HepG2 (cell line): ENCODE measurements around the gene MPC1. TPM values are rescaled to one million over a fixed set of nuclear protein-coding genes. Genes with fewer than 3 reads are reported as not detected.

ENCODE experiments used
- ATAC-seq: fragments of 200-7000 bp; cut with Tn5 transposase; 3 replicates; pipeline ENCODE4 v1.9.1; 2020; ENCODE audit warnings: mild to moderate bottlenecking, moderate library complexity
- BruUV-seq: library from RNA; stranded (reverse); fragments of 400-500 nt; replicated peaks from 2 replicates; lab custom pipeline; 2021; lab: Mats Ljungman, UMichigan
- CTCF ChIA-PET: fragments of 300-600 bp; formaldehyde crosslinking; extraction: SDS; loops from one replicate; lab custom pipeline; 2021; ENCODE audit warnings: low total read pairs, inconsistent platforms, low intra/inter-chr PET ratio; lab: Yijun Ruan, JAX
- POLR2A ChIA-PET: fragments of 350-600 bp; sonication (Branson Sonifier 250); formaldehyde crosslinking; loops from one replicate; lab custom pipeline; 2020; ENCODE audit warnings: antibody characterized with exemption, inconsistent platforms; lab: Yijun Ruan, JAX
- DNase-seq: peaks from one replicate; pipeline ENCODE4 v3.0.0-alpha.2; 2015; ENCODE audit warnings: low spot score
- FAIRE-seq: peaks from 3 replicates; lab custom pipeline; 2011; peaks lifted over from hg19 to GRCh38; lab: Jason Lieb, UNC
- H2AFZ ChIP-seq: one replicate; pipeline ENCODE4 v1.6.1; 2011; ENCODE audit warnings: low read length, inconsistent platforms
- H3K27ac ChIP-seq: fragments of 300-600 bp; 3 replicates; pipeline ENCODE4 v1.8.0; 2011; ENCODE audit warnings: mixed run types, mild to moderate bottlenecking, mixed read lengths, low read length, inconsistent platforms; ENCODE audit not compliant: insufficient read depth; ENCODE audit errors: extremely low read length
- H3K27me3 ChIP-seq, 2 experiments: fragments of 200-600 bp in 1 of 2; 2 replicates in 1 of 2; 3 replicates in 1 of 2; pipeline versions ENCODE4 v1.6.0 to v1.8.0; 2011; ENCODE audit warnings: low read length in 2 of 2, mild to moderate bottlenecking in 2 of 2, moderate library complexity in 2 of 2, inconsistent platforms in 1 of 2; ENCODE audit not compliant: insufficient read depth in 2 of 2, control insufficient read depth in 1 of 2
- H3K36me3 ChIP-seq, 2 experiments: fragments of 200-600 bp in 1 of 2; replicated peaks in 1 of 2; 2 replicates in 1 of 2; 3 replicates in 1 of 2; pipeline versions ENCODE4 v1.5.1 to v1.8.0; 2011; ENCODE audit warnings: low read length in 2 of 2, inconsistent platforms in 1 of 2; ENCODE audit not compliant: insufficient read depth in 2 of 2, control insufficient read depth in 1 of 2
- H3K4me1 ChIP-seq: 2 replicates; pipeline ENCODE4 v1.5.1; 2012; ENCODE audit warnings: low read length, inconsistent platforms; ENCODE audit not compliant: insufficient read depth
- H3K4me2 ChIP-seq: 2 replicates; pipeline ENCODE4 v1.6.0; 2011; ENCODE audit warnings: low read depth, low read length, inconsistent platforms
- H3K4me3 ChIP-seq, 3 experiments: fragments of 200-600 bp in 1 of 3; sonication (generic), shearing (Covaris generic) in 1 of 3; replicated peaks in 1 of 3; 2 replicates each; pipeline ENCODE4 v1.5.1; 2011 to 2016; ENCODE audit warnings: low read length in 3 of 3, inconsistent platforms in 2 of 3, low read depth in 2 of 3, mild to moderate bottlenecking in 2 of 3, control low read depth in 1 of 3, mixed read lengths in 1 of 3; ENCODE audit not compliant: insufficient read depth in 1 of 3
- H3K79me2 ChIP-seq: one replicate; pipeline ENCODE4 v1.6.1; 2011; ENCODE audit warnings: low read length, inconsistent platforms; ENCODE audit not compliant: insufficient read depth
- H3K9ac ChIP-seq: 2 replicates; pipeline ENCODE4 v1.6.0; 2011; ENCODE audit warnings: mild to moderate bottlenecking, low read depth, low read length, inconsistent platforms; ENCODE audit not compliant: insufficient read depth
- H3K9me3 ChIP-seq: 2 replicates; pipeline ENCODE4 v1.5.1; 2012; ENCODE audit warnings: mild to moderate bottlenecking, low read length
- H4K20me1 ChIP-seq: 2 replicates; pipeline ENCODE4 v1.6.0; 2011; ENCODE audit warnings: inconsistent platforms, mild to moderate bottlenecking, low read length, moderate library complexity; ENCODE audit not compliant: insufficient read depth
- EED ChIP-seq: sonication (generic); formaldehyde crosslinking; IDR thresholded peaks from 2 replicates; pipeline ENCODE4 v1.5.0; 2020; ENCODE audit warnings: mild to moderate bottlenecking, missing genetic modification reagents
- ISL2 ChIP-seq: sonication (generic); formaldehyde crosslinking; IDR thresholded peaks from 2 replicates; pipeline ENCODE4 v1.5.0; 2020; ENCODE audit warnings: missing genetic modification reagents
- KDM5B ChIP-seq: sonication (generic); formaldehyde crosslinking; IDR thresholded peaks from 2 replicates; pipeline ENCODE4 v1.4.0; 2020; ENCODE audit warnings: missing genetic modification reagents, mild to moderate bottlenecking, borderline replicate concordance
- MAFK ChIP-seq, 2 experiments: IDR thresholded peaks in 1 of 2; conservative IDR thresholded peaks in 1 of 2; 2 replicates each; pipeline ENCODE4 v1.6.1; 2011; ENCODE audit warnings: improper control_type of control experiment in 2 of 2, low read length in 2 of 2
- RXRA ChIP-seq: sonication (generic); formaldehyde crosslinking; IDR thresholded peaks from 2 replicates; pipeline ENCODE4 v1.5.1; 2020; ENCODE audit warnings: missing genetic modification reagents
- TBP ChIP-seq: sonication (generic); formaldehyde crosslinking; IDR thresholded peaks from 2 replicates; pipeline ENCODE4 v1.5.0; 2020; ENCODE audit warnings: missing genetic modification reagents
- XRCC5 ChIP-seq: fragments of 200-400 bp; formaldehyde crosslinking; optimal IDR thresholded peaks from 2 replicates; pipeline ENCODE3; 2017; ENCODE audit warnings: mild to moderate bottlenecking, low read length
- ZNF572 ChIP-seq: sonication (generic); formaldehyde crosslinking; IDR thresholded peaks from 2 replicates; pipeline ENCODE4 v1.5.1; 2020; ENCODE audit warnings: mild to moderate bottlenecking, missing genetic modification reagents
- ZNF639 ChIP-seq: conservative IDR thresholded peaks from 2 replicates; pipeline ENCODE4 v1.6.1; 2018; ENCODE audit warnings: missing genetic modification reagents
- ZNF782 ChIP-seq: sonication (generic); formaldehyde crosslinking; IDR thresholded peaks from 2 replicates; pipeline ENCODE4 v1.4.0; 2020; ENCODE audit warnings: missing genetic modification reagents, mild to moderate bottlenecking, borderline replicate concordance
- ZNF800 ChIP-seq: sonication (generic); formaldehyde crosslinking; IDR thresholded peaks from 2 replicates; pipeline ENCODE4 v1.4.0; 2020; ENCODE audit warnings: missing genetic modification reagents
- WGBS: methylation state at CpG from one replicate; pipeline ENCODE4 v1.1.6; 2017; ENCODE audit warnings: low lambda C conversion rate; 5-methylcytosine and 5-hydroxymethylcytosine counted together
- in situ Hi-C: cut with HindIII; loops from 2 replicates; pipeline ENCODE4 v1.10.0; 2017; ENCODE audit warnings: low pct_unique_long_range_greater_than_20kb; ENCODE audit not compliant: extremely low pct_ligation_motif_present
- intact Hi-C: fragments of 100-400 bp; cut with micrococcal nuclease; formaldehyde crosslinking; loops from one replicate; pipeline ENCODE4 v1.10.0; 2022; ENCODE audit not compliant: unreplicated experiment
- polyA plus RNA-seq, 8 experiments: library from polyadenylated mRNA; depleted of rRNA in 3 of 8; stranded (reverse) in 7 of 8; unstranded in 1 of 8; fragments of >200 nt; fragmentation: Illumina TruSeq in 4 of 8; extraction: Trizol in 4 of 8; gene quantifications; 2 replicates each; pipeline versions ENCODE4 v1.2.1 to v1.2.3, GENCODE V29; 2011 to 2016; ENCODE audit warnings: low read depth in 4 of 8, missing spikeins in 1 of 8, mixed read lengths in 1 of 8; ENCODE audit not compliant: insufficient read depth in 1 of 8
- total RNA-seq, 5 experiments: library from RNA; depleted of rRNA; stranded (reverse); fragments of >200 nt; fragmentation: Illumina TruSeq; extraction: Trizol; gene quantifications; 2 replicates each; pipeline ENCODE4 v1.2.3, GENCODE V29; 2016; ENCODE audit warnings: low read depth in 1 of 5
- TF ChIP-seq, protein P1 (sequence below): sonication (generic); formaldehyde crosslinking; IDR thresholded peaks from 2 replicates; pipeline ENCODE4 v1.4.0; 2020; ENCODE audit warnings: missing genetic modification reagents, borderline replicate concordance

Gene MPC1
- total and polyA plus RNA-seq, 2 of the 13 experiments (the other 11 are each of a cell fraction or from before 2014, with no cell fraction given), result 189 to 214 TPM

GRCh38 chr6:166408936-166409755 lies 26.4 kb upstream of the MPC1 start (continued):
- TF ChIP-seq, protein P1, sequence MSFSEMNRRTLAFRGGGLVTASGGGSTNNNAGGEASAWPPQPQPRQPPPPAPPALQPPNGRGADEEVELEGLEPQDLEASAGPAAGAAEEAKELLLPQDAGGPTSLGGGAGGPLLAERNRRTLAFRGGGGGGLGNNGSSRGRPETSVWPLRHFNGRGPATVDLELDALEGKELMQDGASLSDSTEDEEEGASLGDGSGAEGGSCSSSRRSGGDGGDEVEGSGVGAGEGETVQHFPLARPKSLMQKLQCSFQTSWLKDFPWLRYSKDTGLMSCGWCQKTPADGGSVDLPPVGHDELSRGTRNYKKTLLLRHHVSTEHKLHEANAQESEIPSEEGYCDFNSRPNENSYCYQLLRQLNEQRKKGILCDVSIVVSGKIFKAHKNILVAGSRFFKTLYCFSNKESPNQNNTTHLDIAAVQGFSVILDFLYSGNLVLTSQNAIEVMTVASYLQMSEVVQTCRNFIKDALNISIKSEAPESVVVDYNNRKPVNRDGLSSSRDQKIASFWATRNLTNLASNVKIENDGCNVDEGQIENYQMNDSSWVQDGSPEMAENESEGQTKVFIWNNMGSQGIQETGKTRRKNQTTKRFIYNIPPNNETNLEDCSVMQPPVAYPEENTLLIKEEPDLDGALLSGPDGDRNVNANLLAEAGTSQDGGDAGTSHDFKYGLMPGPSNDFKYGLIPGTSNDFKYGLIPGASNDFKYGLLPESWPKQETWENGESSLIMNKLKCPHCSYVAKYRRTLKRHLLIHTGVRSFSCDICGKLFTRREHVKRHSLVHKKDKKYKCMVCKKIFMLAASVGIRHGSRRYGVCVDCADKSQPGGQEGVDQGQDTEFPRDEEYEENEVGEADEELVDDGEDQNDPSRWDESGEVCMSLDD (CRISPR knock-in tag), result no peak
- no peak for TF ChIP-seq ZNF639
- no peak for TF ChIP-seq ISL2 (CRISPR knock-in tag)
- peak; percentile 9 for TF ChIP-seq XRCC5
- peak; percentile 79; the same call in 1 of the 2 replicates for TF ChIP-seq EED (CRISPR knock-in tag)
- peak; percentile 100 for TF ChIP-seq MAFK (conservative IDR thresholded peaks at IDR 0.05 in 1 of 2, IDR thresholded peaks at IDR 0.05 in 1 of 2; ENCODE audit: low read length in 2 of 2)

- CTCF ChIA-PET, result no interaction called here
- H3K27me3 ChIP-seq, result peaks cover 6 to 63% of the 10 kb centered on the region in 2 experiments
- no peak overlapping the region for H2AFZ ChIP-seq
- WGBS, result 3% methylated on average over 5 of the region's 12 CpGs
- POLR2A ChIA-PET, result no interaction called here
- FAIRE-seq (no peak), DNase-seq (no peak), ATAC-seq (peak; percentile 77)
- no peaks in the 10 kb centered on the region for H3K36me3 ChIP-seq
- H3K4me3 ChIP-seq, result no peak overlapping the region
- peaks cover 36% of the 10 kb centered on the region for H3K4me1 ChIP-seq
- no TSS peak for BruUV-seq
- H3K79me2 ChIP-seq, result no peaks in the 10 kb centered on the region
- H3K9ac ChIP-seq, result no peak overlapping the region
- no peaks in the 10 kb centered on the region for H3K9me3 ChIP-seq
- no peak overlapping the region for H3K4me2 ChIP-seq
- no peak overlapping the region for H3K27ac ChIP-seq
- intact Hi-C loops, result no loop called here
- in situ Hi-C loops, result no loop called here
- no peaks in the 10 kb centered on the region for H4K20me1 ChIP-seq
- TF ChIP-seq ZNF800 (CRISPR knock-in tag) (peak; percentile 76; the same call in 1 of the 2 replicates), KDM5B (CRISPR knock-in tag) (peak; percentile 37; the same call in 1 of the 2 replicates), ZNF572 (CRISPR knock-in tag) (0 out of 2 replicates have a peak, but pooled peaks have one; percentile 27), ZNF782 (CRISPR knock-in tag) (0 out of 2 replicates have a peak, but pooled peaks have one; percentile 6), RXRA (CRISPR knock-in tag) (peak; percentile 34; the same call in 1 of the 2 replicates), TBP (CRISPR knock-in tag) (no peak)
Measured at GRCh38 chr6:166406197-166406596, 23.5 kb upstream of the MPC1 start.
